Measurements from ENCODE around the gene SCEL.
"Not testable (repeated sequence)": the region's sequence is repeated elsewhere in the genome, so short reads cannot be mapped to it uniquely, and the experiment has no call there.

Gene SCEL

GRCh38 chr13:77535448-77535847, at the start of gene SCEL:
SCEL (plus strand) TSS chr13:77535706; CDS start chr13:77555876, 20,170 bp downstream.
- DNase-seq = no peak

DNA sequence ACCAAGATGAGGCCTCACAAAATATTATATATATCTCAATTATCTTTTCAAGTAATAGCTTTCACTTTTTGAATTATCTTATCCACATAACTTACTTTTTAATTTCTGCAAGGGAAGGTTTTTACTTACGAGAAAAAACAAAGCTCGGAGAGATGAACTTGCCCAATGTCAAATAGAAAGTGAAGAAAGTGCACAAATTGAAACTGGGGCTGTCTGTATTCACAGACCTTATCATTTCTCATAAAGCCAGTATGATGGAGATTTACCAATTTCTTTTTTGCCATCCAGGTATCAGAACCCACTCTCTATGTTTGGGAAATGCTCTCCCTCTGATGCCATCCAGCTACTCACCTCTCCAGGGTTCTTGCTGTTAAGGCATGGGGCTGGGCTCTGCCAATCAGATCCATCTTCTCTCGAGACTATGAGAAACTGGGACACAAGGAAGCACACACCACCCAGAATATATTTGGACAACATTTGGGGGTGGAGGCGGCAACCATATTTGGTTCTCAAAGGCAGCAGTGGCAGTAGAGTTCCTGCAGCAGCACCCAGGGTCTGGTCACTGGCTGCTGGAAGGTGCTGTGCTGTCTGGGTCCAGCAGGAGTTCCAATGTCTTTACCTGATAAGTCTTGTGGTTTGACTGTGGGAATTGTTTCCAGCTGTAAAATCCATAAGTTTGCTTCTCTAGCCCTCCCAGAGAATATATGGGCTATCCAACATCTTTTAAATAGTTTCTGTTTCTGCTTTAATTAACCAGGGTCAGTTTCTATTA, 45.8 kb upstream of the SCEL start:
- DNase-seq = no peak

DNA sequence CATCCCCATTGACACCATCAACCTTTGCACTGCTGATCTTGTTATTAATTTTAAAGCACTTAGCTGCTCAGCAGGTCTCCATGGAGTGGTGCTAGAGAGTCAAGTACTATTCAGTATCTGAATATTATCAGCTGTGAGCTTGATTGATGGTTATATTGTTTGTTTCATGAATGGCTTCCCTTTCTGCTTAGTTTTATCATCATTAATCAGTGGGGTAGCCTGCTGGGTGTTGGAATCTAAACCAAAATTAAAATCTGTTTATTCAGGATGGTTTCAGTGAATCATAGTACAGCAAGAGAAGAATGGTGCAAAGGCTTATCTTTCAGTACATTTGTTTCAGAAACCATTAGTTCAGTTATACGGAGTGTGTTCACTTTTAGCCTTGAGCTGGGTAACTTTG, 42.5 kb upstream of the SCEL start:
- no peak for DNase-seq

DNA sequence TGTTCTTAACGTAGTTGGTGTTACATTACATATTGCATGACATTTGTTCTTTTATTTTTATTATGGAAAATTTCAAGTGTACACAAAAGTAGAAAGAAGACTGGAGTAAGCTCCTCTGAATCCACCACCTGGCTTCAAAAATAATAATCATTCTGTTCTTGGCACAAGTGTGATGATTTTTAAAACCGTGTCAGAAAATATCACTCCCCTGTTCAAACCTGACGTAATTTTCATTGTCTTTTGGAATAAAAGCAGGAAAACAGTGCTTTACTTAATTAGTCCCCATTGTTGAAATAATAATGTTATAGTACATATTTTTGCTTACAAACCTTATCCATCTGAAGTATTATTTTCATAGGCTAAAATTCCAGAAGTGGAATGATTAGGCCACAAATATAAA, 41.3 kb upstream of the SCEL start:
- DNase-seq = no peak

GRCh38 chr13:77497350-77497749, 38.2 kb upstream of the SCEL start:
- no peak for DNase-seq

GRCh38 chr13:77497835-77498234, 37.7 kb upstream of the SCEL start:
- no peak for DNase-seq

DNA sequence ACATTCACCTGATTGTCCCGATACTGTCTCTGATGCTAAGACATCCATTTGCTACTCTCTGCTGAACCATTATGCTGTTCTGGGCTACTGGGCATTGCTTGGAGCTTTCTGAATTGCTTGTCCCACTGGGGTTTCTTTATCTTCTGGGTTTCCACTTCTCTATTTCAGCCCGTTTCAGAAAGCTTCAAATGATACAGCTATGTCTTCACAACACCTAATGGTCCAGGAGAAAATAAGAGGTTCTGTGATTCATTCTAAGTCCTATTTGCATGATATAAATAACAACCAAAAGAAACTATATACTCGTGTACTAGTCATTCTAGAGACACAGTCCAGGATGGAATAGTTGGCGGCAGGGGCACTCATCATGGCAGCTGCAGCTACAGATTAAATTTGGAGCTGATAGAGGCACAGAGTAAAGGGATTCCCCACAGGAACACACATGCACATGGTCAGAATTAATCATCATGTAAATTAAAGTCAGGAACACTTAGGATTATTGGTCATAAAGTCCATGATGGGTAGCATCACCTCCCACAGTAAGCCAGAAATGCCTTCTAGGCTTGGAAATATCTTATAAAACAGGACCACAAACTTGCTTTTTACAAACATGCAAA, 33.3 kb upstream of the SCEL start:
- DNase-seq = no peak

DNA sequence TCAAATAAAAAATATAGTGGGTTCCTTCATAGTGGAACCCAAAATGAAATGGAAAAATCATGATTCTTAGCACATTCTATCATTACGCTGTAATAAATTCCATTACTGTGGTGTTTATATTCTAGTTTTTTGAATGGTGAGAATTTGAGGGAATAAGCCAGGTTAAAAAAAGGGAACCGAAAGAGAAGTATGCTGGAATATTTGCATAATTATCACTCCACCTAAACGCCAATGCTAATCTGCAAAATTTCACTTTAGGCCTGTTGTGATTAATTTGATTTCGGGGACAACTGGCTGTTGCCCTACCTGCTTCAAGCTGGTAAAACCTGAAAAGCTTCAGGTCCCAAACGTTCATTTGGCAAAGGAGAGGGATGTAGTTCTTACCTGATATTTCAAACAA, 32.1 kb upstream of the SCEL start:
- DNase-seq = no peak

- no peak for DNase-seq
These were observed 28.6 kb upstream of the SCEL start for GRCh38 chr13:77506874-77507273.

DNA sequence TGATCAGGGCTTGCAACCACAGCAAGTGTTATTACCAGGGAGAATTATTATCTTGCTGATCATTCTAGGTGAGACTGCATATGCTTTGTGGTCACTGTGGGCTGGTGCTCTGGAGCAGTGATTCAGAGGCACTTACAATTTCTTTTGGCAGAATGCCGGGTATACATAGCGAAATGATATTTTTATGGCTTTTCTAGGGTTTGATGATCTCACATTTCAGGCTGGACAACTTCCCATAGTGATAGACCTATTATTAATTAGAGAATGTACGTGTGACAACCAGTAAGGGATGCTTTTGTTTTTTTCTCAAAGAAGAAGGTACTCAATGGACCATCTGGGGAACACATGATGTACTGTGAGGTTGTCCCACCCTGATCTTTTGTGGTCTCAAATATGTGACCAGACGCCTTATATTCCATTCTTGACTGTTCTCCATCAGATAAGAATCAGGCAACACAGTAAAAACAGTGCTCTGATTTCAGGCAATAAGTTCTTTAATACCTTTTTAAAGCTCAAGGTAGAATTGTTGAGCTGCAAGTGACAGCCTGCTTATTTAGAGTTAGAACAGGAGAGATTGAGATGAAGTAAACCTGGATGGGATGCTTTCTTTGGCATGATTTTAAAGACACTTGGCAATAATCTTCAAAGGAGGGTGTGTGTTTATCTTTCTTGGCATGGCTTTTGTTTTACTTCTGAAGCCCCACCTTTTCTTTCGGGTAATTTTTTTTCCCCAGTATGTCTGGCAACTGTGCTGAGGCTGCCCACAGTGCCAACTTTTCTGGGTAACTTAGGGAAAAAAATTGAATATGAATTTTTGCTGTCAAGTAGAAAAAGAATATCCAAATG, 27.4 kb upstream of the SCEL start:
- DNase-seq = no peak

DNA sequence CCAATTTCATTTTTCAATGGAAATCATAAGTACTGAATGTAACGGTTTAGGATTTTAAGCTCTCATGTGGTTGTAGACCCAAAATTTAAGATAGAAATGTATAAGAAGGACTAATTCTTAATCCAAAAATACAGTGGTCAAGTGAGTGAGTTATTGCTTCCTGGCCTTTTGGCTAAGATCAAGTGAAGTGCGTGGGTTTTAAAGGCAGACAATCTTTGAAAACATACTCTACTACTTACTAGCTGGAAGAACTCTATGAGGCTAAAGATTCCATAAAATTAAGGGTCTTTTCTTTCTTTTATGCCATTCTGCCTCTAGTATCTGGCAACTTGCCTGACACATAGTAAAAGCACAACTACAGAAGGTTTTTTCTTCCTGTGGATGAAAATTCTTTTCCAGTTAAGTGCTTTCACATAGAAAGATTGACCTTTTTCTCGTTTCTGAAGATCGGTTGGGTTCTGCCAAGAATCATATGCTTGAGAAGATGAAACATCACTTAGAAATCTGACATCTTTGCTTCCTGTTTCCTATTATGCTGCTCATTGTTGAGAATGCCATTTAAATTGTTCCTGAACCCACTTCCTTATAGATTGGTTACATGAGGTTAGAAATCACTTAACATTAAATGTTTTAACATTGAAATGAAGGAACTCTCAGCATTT, 26.4 kb upstream of the SCEL start:
- DNase-seq = no peak

DNA sequence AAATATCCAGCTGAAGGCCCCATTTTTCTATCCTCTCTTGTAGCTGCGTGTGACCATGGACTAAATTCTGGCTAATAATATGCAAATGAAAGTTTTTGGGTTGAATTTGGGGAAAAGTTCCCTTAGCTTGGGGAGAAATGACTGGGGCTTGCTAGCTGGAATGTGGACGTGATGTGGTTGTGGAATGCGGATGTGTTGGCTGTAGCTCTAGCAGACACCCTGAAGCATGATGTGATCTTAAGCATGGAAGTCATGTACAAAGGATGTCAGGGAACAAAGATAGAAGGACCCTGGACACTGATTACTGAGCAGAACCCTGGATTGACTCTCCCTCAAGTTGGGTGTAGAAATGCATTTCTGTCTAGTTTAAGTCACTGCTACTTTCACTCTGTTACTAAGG, 25.4 kb upstream of the SCEL start:
- DNase-seq = no peak

DNA sequence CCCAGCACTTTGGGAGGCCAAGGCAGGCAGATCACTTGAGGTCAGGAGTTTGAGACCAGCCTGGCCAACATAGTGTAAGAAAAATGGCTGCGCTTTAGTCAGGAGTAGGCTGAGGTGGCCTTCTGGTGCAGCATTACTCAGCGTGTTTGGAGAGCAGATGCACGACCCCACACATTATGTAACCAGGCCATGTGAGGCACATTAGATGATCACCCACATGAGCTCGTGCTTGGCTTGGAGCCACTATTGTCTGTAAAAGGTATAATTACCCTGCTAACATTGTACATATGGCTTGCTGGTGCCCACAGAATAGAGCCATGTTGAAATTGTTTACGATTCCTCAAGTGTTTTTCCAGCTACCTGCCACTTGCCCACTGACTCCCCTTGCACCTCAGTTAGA, 24.0 kb upstream of the SCEL start:
- no peak for DNase-seq

GRCh38 chr13:77513719-77514335, 21.7 kb upstream of the SCEL start:
- no peak for DNase-seq

GRCh38 chr13:77514336-77514726, 21.2 kb upstream of the SCEL start:
- no peak for DNase-seq

- no peak for DNase-seq
These were observed 19.7 kb upstream of the SCEL start for GRCh38 chr13:77515785-77516184.

DNA sequence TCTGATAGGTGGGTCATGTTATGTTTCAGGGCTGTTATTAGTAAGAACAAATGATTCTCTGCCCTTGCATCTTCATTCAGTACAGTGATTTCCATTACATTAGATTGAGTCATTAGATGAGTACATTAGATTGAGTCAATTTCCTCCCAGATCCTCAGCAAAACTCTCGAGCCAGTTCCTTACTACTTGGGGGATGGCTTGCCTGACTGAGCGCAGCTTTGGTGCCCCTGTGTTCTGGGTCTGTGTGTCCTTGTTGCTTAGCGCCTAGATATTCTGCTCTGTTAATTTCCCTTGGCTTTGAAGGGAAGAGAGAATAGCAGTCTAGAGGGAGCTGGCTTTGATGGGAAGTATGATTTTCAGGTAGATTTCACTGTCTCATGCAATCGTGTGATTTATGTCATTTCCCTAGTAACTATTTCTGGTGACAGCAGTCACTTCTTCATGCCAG, 19.1 kb upstream of the SCEL start:
- no peak for DNase-seq

DNA sequence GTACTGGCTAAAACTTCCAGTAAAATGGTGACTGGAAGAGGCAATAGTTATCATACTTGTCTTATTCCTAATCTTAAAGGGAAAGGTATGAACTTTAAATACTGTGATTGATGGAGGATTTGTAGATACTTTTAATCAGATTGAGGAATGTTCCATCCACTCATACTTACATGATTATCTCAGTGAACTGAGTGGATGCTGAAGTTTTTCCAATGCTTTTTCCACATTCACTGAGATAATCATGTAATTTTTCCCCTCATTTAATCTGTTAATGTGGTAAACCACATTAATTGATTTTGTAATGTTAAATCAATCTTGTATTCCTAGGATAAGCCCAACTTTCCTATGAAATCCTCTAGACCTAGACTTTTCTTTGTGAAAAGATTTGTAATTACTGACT, 17.2 kb upstream of the SCEL start:
- no peak for DNase-seq

DNA sequence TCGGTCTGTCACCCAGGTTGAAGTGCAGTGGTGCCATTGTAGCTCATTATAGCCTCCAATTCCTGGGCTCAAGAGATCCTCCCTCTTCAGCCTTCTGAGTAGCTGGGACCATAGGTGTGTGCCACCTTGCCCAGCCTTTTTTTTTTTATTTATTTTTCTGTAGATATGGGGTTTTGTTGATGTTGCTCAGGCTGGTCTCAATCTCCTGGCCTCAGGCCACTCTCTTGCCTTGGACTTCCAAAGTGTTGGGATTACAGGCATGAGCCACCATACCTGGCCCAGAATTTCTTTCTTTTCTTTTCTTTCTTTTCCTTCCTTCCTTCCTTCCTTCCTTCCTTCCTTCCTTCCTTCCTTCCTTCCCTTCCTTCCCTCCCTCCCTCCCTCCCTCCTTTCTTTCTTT, 16.1 kb upstream of the SCEL start:
- DNase-seq = not testable (repeated sequence)

DNA sequence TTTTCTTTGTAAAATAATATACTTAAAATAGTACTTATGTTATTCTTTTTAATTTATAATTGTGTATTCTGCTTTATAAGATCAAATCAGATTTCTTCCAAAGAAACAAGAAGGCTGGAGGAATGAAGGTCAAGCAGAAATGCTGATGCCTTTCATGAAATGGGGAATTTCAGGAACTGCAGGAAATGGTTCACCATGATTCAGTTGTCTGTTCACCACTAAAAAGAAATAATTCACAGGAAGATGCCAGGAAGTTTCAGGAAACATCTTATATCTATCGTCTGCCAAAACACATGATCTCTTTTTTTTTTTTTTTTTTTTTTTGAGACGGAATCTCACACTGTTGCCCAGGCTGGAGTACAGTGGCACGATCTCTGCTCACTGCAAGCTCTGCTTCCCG, 15.7 kb upstream of the SCEL start:
- no peak for DNase-seq

GRCh38 chr13:77521194-77521593, 14.3 kb upstream of the SCEL start:
- DNase-seq = no peak

- DNase-seq = no peak
These were observed 13.7 kb upstream of the SCEL start for GRCh38 chr13:77521595-77522367.

Data from CD4-positive, alpha-beta T cell treated with Interferon gamma for 1 hour (primary cell).